Limb (tissue), 2 donors: ENCODE measurements around the gene CRHR1.

Source experiments
- DNase-seq, 2 donors: peaks; one replicate each; pipeline ENCODE4 v3.0.0-alpha.2; 2016; ENCODE audit errors: extremely low spot score in 2 of 2

CRHR1 gene

GRCh38 chr17:45863857-45864654 lies 79.9 kb downstream of the CRHR1 start:
- DNase-seq = no peak

- no peak for DNase-seq
These were observed 83.1 kb downstream of the CRHR1 start for GRCh38 chr17:45867171-45867570.

GRCh38 chr17:45867702-45868101 lies 83.6 kb downstream of the CRHR1 start:
- DNase-seq = no peak

GRCh38 chr17:45868276-45868675 lies 84.2 kb downstream of the CRHR1 start:
- DNase-seq = no peak

GRCh38 chr17:45869676-45870341 lies 85.7 kb downstream of the CRHR1 start:
- DNase-seq = no peak

- no peak for DNase-seq
These were observed 86.3 kb downstream of the CRHR1 start for GRCh38 chr17:45870342-45870974.

- no peak for DNase-seq
These were observed 87.6 kb downstream of the CRHR1 start for GRCh38 chr17:45871718-45872117.

- no peak for DNase-seq
These were observed 89.6 kb downstream of the CRHR1 start for GRCh38 chr17:45873728-45874127.

- DNase-seq = no peak
These were observed 90.0 kb downstream of the CRHR1 start for GRCh38 chr17:45874151-45874550.

GRCh38 chr17:45876539-45876938 lies 92.4 kb downstream of the CRHR1 start:
- no peak for DNase-seq

GRCh38 chr17:45877467-45877866 lies 93.3 kb downstream of the CRHR1 start:
- DNase-seq = no peak

GRCh38 chr17:45883063-45883462 lies 98.9 kb downstream of the CRHR1 start:
- DNase-seq = no peak
